Right atrium auricular region (tissue), 2 donors: ENCODE data around the gene REG1B. TPM values are rescaled to one million over a fixed set of nuclear protein-coding genes. Genes with fewer than 3 reads are reported as not detected.

ENCODE experiments used
- DNase-seq: peaks from one replicate; pipeline ENCODE4 v3.0.0-alpha.2; 2019; ENCODE audit warnings: low spot score
- H3K27ac ChIP-seq, 2 donors: fragments of 200-600 bp; sonication (generic); 1 replicate in 1 of 2; 2 replicates in 1 of 2; pipeline ENCODE4 v1.5.1; 2016 to 2019
- H3K27me3 ChIP-seq, 2 donors: fragments of 200-600 bp; sonication (generic); one replicate each; pipeline versions ENCODE4 v1.5.1 to v1.6.0; 2017 to 2019
- H3K36me3 ChIP-seq: fragments of 200-600 bp; sonication (generic); one replicate; pipeline ENCODE4 v1.5.1; 2016
- H3K4me1 ChIP-seq, 2 donors: fragments of 200-600 bp; sonication (generic); one replicate each; pipeline versions ENCODE4 v1.5.1 to v1.6.0; 2017 to 2019
- H3K4me3 ChIP-seq, 2 donors: fragments of 200-600 bp; sonication (generic); 1 replicate in 1 of 2; 2 replicates in 1 of 2; pipeline ENCODE4 v1.5.1; 2017 to 2019; ENCODE audit warnings: mild to moderate bottlenecking in 1 of 2, moderate library complexity in 1 of 2
- H3K9me3 ChIP-seq, 2 donors: fragments of 200-600 bp; sonication (generic); one replicate each; pipeline ENCODE4 v1.5.1; 2019
- total RNA-seq, 2 donors: library from RNA; depleted of rRNA; stranded (reverse); fragments of >200 nt; gene quantifications; one replicate each; pipeline ENCODE4 v1.1.0, GENCODE V29; 2016
- TF ChIP-seq, protein P1 (sequence below), 2 donors: fragments of 200-600 bp; sonication (generic); IDR thresholded peaks; one replicate each; pipeline ENCODE4 v1.5.1; 2019; ENCODE audit warnings: antibody characterized with exemption in 2 of 2

REG1B gene
- total RNA-seq, 2 donors from 2014 or later = not detected

DNA sequence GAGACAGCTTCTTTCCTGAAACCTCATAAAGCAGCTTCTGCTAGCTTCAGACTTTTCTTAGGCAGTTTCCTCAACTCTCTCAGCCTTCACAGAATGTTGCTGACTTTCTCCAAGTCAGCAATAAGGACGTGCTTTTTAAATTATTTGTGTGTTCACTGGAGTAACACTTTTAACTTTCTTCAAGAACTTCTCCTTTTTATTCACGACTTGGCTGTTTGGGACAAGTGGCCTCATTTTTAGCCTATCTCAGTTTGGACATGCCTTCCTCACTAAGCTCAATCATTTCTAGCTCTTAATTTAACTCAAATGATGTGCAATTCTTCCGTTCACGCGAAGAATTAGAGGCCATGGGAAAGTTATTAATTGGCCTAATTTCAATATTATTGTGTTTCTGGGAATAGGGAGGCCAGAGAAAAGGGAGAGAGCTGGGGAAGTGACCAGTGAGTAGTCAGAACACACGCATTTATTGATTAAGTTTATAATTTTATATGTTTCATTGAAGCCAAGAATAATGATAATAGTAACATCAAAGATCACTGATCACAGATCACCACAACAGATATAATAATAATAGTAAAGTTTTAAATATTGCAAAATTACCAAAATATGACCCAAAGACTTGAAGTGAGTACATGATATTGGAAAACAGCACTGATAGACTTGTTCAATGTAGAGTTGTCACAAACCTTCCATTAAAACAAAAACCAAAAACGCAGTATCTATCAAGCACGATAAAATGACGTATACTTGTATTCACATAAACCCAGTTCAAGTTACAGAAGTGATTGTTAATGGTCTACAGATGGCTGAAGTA is 37.3 kb upstream of the REG1B start:
- TF ChIP-seq, protein P1, sequence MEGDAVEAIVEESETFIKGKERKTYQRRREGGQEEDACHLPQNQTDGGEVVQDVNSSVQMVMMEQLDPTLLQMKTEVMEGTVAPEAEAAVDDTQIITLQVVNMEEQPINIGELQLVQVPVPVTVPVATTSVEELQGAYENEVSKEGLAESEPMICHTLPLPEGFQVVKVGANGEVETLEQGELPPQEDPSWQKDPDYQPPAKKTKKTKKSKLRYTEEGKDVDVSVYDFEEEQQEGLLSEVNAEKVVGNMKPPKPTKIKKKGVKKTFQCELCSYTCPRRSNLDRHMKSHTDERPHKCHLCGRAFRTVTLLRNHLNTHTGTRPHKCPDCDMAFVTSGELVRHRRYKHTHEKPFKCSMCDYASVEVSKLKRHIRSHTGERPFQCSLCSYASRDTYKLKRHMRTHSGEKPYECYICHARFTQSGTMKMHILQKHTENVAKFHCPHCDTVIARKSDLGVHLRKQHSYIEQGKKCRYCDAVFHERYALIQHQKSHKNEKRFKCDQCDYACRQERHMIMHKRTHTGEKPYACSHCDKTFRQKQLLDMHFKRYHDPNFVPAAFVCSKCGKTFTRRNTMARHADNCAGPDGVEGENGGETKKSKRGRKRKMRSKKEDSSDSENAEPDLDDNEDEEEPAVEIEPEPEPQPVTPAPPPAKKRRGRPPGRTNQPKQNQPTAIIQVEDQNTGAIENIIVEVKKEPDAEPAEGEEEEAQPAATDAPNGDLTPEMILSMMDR (IDR thresholded peaks at IDR 0.05) = no peak
- no peak for DNase-seq
- Histone ChIP-seq H3K9me3 (no peaks in the 10 kb centered on the region), H3K4me3 (no peak overlapping the region), H3K27me3 (no peaks in the 10 kb centered on the region), H3K36me3 (no peaks in the 10 kb centered on the region), H3K4me1 (no peaks in the 10 kb centered on the region), H3K27ac (no peak overlapping the region)

- Histone ChIP-seq H3K27ac (no peak overlapping the region), H3K27me3 (no peaks in the 10 kb centered on the region), H3K4me1 (no peaks in the 10 kb centered on the region), H3K9me3 (no peaks in the 10 kb centered on the region), H3K36me3 (no peaks in the 10 kb centered on the region), H3K4me3 (no peak overlapping the region)
- DNase-seq = no peak
- TF ChIP-seq, protein P1 (IDR thresholded peaks at IDR 0.05) = no peak
Observed at GRCh38 chr2:79122676-79123075, 34.9 kb upstream of the REG1B start.

GRCh38 chr2:79120194-79120713 is 32.5 kb upstream of the REG1B start, which contains the start of gene REG1A:
Gene REG1A (plus strand): TSS chr2:79120488. CDS start chr2:79120862, 374 bp downstream.
- Histone ChIP-seq H3K27me3 (no peaks in the 10 kb centered on the region), H3K4me1 (no peaks in the 10 kb centered on the region), H3K4me3 (no peak within 1 kb of the TSS), H3K27ac (no peak within 1 kb of the TSS), H3K9me3 (no peaks in the 10 kb centered on the region), H3K36me3 (no peaks in the 10 kb centered on the region)
- no peak for DNase-seq
- TF ChIP-seq, protein P1 (IDR thresholded peaks at IDR 0.05) = no peak

DNA sequence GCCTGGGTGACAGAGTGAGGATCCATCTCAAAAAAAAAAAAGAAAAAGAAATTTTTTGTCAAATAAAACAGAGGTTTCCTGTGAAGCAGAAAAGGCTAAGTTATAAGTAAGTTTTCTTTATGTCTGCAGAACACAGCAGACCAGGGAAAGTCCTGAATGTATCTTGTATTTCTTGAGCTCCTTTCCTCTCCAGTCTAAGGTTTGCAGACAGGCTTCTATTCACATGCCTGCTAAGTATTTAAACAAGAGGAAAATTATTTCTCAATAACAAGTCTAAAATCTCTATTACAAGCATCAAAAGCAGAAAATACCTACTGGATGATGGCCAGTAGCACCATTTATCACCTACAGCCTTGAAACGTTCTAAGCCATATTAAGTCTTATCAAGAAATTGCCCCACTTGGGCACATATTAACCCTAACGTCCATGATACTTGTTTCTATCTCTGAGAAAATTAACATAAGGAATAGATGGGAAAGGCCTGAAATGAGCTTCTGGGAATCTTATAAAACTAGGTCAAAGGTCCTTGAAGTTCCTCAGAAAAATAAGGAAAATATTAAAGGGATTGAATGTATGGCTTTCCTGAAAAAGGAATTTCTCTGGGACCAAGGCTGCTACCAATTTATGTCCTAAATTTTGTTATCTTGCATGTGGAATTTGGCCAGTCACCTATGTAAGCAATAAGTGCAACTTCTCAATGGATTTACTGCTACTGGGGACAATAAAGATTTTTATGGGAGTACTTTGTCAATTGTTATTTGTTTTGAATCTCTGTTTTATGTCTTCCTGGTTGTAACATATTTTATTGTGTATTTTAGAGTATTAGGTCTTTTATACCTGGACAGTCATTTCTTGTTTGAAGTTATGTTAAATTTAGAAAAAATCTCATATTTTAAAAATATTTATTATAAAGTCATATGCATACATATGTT is 29.5 kb upstream of the REG1B start:
- H3K9me3 ChIP-seq = no peaks in the 10 kb centered on the region
- H3K4me3 ChIP-seq = no peak overlapping the region
- H3K4me1 ChIP-seq = no peaks in the 10 kb centered on the region
- H3K27ac ChIP-seq = no peak overlapping the region
- DNase-seq = no peak
- no peaks in the 10 kb centered on the region for H3K36me3 ChIP-seq
- H3K27me3 ChIP-seq = no peaks in the 10 kb centered on the region
- TF ChIP-seq, protein P1 (IDR thresholded peaks at IDR 0.05) = no peak

DNA sequence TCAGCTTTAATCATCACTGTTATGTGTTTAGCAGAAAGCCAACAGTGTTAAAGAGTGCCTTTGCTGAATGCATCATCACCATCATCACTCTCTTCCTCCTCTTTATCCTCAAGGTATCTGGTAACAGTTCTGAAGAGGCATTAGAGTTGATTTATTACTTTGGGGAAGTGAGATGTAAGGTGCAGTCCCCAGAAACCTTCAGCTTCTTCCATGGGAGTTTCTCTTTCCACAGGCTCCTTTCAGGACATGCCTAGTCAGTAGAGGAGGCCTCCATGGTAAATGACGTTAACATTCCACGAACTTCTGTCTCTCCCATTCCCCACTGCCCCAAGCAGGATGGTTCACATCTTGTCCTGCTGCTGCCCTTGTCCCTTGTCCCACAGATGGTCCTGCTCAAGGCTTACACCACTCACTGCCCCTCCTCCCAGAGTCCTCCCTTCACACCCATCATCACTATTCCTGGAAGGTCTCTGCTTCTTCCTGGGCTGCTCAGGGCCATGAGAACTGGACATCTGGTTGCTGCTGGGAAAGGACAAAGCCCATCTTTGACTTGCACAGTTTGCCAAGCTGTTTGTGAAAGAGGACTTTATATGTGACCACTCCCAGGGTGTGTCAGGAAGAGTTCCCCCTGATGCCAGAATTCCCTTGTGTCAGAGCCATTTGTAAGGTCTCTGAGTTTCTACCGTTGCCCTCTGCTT is 27.2 kb upstream of the REG1B start:
- no peaks in the 10 kb centered on the region for H3K27me3 ChIP-seq
- H3K4me1 ChIP-seq = no peaks in the 10 kb centered on the region
- no peak overlapping the region for H3K4me3 ChIP-seq
- no peaks in the 10 kb centered on the region for H3K9me3 ChIP-seq
- TF ChIP-seq, protein P1 (IDR thresholded peaks at IDR 0.05) = no peak
- no peak for DNase-seq
- no peak overlapping the region for H3K27ac ChIP-seq
- H3K36me3 ChIP-seq = no peaks in the 10 kb centered on the region
